Esophagus mucosa (tissue), 1 donor: Measurements from ENCODE around the gene ZNF768. TPM values are rescaled to one million over a fixed set of nuclear protein-coding genes. Genes with fewer than 3 reads are reported as not detected.
A peak's percentile ranks its signal among the peaks of the same experiment; 100 is the strongest.
"Not testable (repeated sequence)": the region's sequence is repeated elsewhere in the genome, so short reads cannot be mapped to it uniquely, and the experiment has no call there.

ENCODE experiments used
- ATAC-seq: fragments of 200-7000 bp; cut with Tn5 transposase; one replicate; pipeline ENCODE4 v1.9.1; 2020
- total RNA-seq: library from RNA; stranded (reverse); gene quantifications from one replicate; pipeline ENCODE4 v1.2.4, GENCODE V29; 2023
- donor health status: DM: yes; HTN: yes; CAD: no.

Gene ZNF768
- total RNA-seq, 1 donor from 2014 or later, result 11.7 TPM

DNA sequence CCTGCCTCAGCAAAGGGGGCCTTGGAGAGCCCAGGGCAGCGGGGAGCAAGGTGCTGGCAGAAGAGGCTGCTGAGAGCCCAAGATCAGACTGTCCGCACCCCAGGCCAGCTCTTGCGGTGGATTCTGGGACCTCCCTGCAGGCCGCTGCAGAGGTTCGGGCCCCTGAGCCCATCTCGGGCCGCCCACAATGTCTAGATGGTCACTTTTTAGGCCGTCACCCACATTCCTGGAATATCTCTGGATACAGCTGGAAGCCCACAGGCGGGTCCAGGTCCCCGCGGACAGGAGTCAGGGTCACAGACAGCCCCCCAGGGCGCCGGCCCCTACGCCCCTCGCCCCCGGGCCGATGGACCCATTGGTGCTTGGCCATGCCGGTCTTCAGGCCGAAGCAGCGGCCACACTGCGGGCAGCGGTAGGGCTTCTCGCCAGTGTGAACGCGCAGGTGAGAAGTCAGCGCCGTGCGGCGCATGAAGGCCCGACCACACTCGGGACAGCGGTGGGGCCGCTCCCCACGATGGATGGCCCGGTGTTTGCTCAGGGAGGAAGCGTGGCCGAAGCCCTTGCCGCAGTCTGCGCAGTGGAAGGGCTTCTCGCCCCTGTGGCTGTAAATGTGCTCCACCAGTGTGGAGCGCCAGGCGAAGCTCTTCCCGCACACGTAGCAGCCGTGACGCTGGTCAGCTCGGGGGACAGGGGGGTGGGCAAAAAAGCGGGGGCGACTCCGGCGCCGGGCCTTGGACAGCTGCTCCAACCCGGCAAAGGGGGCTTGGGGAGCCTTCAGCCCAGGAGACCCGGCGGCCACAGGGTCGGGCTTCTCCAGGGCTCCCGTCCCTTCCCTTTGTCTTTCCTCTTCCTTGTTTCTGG is 6.1 kb upstream of the ZNF768 start:
- no peak for ATAC-seq

DNA sequence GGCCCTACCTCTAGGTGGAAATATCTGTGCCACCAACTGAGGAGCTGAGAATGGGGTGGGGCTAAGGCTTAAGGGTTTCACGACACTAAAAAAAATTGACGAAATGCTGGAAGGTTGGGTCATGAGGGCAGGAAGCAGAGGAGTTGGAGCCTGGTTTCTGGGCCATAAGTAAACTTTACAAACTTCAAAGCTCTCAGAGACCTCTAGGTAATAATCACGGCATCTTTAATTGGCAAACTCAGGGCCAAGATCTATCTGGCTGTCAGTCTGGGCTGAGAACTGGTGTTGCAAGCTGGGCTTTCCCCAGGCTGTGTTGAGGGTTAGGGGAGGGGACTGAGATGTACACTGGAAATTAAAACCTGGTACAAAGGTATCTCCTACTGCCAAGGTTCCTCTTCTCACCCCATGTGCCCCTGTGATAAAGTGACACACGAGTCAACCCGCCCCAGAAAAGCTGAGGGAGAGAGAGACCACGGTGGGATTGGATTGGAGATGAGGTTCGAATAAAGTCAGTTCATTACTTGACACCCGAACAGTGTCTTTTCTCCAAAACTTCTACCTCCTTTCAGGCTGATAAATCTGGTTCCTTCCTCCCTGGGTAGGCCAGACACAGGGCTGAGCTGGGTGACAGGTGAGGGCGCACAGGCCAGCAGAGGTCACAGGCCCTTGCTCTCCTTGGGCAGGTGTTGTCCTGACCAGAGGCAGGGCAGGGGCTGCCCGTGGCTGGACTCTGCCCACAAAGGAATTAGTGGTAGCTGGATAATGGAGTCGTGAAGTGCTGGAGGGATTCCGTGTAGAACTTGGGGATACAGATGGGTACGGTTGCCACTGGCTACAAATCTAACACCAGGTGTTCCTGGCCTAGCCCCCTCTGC is 4.0 kb upstream of the ZNF768 start:
- no peak for ATAC-seq

DNA sequence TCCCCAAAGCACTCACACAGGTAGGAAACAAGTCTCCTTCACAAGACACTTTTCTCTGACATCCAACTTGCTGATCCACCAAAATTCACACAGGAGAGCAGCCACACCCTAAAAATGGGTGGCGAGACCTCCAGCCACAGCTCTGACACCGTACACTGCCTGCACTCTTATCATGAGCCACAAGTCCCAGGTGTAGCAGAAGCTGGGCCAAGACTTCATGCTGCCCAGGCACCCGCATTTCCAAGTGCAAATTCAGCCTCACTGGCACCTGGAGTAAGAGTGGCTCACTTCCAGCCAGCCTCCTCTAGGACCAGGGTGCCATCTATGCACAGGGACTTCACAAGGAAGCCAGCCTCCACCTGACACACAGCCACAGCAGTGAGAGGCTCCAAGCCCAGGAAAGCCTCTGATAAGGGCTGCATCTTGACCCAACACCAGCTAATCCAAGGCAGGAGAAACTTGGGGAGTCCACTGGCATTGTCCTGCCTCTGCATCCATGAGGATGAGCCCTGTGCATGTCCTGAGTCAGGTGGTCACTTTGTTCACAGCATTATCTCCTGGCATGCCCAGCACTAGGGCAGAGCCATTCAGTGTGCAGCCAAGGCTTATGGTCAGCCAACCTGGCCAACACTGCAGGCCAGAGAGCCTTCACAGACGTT is 2.6 kb upstream of the ZNF768 start:
- no peak for ATAC-seq

DNA sequence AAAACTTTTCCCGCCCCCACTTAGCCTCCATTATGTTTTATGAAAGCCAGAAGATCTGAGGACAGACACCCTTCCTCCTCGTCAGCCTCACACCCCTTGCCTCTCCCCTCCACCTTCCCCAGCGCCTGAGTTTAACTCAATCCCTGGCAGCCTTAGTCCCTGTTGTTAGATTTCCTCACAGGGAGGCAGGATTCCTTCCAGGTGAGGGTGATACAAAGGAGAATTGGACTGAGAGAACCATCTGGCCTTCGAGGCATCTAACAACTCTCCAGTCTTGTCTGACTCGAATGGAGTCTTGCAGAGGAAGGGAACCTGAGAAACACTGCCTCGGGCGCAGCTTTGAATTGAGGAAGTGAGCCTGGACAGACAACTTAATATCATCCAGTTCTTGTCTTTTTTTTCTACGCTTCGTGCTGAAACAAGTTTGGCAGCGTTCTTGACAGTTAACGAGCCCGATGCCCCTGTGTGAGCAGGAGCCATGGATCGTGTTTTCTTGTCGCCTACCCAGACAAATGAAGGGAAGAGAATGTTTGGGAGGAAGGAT is 1.3 kb upstream of the ZNF768 start:
- ATAC-seq, result peak; percentile 43

DNA sequence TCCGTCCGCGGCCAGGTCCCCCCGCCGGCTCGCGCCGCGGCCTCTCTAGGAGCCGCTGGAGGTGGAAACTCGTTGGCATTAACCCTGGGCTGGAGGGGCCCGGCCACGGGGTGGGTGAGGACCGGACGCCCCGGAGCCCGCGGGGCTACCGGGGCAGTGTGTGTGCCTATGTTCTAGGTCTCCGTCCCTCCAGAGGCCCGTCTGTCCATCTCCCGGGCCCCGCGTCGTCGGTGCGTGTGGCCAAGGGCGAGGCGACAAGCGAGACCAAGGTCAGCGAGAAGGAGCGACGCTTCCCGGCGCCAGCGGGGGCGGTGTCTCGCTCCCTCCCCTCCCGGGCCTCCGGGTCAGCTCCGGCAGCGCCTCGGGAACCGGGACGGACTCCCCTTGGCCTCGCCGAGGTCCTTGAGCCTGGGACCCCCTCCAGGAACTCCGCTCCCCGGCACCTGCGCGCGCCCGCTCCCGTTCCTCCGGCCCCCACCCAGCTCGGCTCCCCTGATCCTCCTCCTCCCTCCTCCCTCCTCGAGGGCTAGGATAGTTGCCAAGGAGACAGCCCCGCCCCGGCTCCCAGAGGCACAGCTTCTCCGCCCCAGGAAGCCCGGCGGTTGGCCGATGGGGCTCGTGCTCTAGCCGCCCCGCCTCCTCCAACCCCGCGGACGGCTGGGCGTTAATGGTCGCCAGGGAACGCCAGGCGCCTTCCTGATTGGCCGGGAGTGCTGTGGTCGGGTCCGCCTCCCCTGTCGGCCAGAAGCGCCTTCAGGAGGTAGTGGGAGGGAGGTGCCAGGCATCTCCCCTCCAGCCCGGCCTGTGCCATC is 663 bp upstream of the ZNF768 start:
- ATAC-seq, result peak; percentile 93

DNA sequence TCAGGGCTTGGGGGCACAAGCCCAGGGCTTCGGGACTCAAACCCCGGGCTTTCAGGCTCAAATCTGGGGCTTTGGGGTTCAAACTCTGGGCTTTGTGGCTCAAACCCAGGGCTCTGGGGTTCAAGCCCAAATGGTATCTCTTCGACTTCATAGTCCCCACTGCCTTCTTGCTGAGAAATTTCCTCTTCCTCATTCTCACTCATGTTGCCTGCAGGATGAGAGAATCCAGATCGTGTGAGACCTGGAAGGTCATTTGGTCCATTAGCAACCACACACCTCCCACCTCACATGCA is 576 bp downstream of the ZNF768 start:
- ATAC-seq, result no peak

DNA sequence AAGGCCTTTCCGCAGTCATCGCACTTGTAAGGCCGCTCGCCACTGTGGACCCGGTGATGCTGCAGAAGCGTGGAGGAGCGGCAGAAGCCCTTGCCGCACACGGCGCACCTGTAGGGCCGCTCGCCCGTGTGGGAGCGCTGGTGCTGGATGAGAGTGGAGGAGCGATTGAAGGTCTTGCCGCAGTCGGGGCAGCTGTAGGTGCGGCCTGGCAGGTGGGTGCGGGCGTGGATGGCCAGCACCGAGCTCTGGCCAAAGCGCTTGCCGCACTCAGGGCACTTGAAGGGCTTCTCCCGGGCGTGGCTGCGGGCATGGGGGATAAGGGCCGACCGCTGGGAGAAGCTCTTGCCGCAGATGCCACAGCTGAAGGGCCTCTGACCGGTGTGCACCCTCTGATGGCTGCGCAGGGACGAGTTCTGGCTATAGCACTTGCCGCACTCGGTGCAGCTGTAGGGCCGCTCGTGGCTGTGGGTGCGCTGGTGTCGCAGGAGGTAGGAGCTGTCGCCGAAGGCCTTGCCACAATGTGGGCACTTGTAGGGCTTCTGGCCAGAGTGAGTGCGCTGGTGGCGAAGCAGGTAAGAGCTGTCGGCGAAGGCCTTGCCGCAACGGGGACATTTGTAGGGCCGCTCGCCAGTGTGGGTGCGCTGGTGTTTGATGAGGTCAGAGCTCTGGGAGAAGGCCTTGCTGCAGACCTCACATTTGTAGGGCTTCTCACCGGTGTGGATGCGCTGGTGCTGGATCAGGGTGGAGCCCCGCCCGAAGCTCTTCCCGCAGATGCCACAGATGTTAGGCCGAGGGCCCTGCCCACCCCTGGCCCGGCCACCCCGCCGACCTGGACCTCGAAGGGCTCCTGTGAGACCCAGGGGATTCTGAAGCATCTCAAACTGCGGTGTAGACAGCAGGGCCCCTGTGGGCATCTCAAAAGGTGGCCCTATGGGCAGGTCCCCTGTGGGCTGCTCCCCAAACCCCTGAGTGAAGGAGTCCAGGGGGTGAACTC is 1.5 kb downstream of the ZNF768 start:
- no peak for ATAC-seq

DNA sequence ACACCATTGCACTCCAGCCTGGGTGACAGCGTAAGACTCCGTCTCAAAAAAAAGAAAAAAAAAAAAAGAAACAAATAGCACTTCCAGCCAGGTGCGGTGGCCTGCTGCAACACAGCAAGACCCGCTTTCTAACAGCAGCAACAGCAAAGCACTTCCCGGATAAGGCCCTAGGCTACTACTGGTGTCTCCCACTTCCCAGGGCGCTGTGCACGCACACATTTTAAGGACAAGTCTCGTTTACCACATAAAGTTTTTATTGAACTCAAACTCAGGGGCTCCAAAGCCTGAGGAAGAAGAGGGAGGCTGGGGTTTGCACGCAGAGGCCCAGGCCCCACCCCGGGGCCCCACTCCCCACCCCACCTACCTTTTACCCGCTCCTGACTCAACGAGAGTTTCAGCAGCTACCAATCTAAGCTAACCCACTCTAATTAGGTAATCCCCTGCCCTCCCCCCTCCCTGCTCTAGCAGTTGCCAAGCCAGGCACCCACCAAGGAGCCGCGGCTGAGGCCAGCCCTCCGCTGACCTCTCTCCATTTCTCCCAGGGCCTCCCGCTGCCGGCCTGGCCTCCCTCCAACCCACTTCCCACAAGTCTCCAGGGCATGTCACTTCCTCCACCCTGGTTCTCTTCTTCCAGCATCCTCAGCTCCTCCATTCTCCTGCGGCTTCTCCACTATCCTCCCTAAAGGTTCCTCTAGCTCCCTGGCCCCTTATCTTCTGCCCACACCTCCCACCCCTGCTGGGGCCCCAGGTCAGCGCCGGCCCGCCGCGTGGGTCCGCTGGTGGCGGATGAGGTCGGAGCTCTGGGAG is 2.4 kb downstream of the ZNF768 start:
- ATAC-seq, result no peak

DNA sequence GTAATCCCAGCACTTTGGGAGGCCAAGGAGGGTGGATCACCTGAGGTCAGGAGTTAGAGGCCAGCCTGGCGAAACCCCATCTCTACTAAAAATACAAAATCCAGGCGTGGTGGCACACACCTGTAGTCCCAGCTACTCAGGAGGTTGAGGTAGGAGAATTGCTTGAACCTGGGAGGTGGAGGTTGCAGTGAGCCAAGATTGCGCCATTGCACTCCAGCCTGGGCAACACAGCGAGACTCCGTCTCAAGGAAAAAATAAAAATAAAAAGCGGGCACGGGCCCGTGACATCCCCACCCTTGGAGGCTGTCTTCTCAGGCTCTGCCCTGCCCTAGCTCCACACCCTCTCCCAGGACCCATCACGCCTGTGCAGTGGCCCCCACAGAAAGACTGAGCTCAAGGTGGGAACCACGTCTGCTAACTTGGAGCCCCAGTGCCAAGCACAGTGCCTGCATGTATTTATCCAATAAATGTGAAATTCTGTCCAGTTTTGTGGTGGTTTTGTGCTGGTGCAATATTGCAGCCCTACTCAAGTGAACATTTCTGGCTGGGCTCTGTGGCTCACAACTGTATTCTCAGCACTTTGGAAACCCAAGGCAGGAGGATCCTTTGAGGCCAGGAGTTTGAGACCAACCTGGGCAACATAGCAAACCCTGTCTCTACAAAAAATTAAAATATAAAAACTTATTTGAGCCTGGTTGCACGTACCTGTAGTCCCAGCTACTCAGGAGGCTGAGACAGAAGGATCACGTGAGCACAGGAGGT is 3.5 kb downstream of the ZNF768 start:
- not testable (repeated sequence) for ATAC-seq

DNA sequence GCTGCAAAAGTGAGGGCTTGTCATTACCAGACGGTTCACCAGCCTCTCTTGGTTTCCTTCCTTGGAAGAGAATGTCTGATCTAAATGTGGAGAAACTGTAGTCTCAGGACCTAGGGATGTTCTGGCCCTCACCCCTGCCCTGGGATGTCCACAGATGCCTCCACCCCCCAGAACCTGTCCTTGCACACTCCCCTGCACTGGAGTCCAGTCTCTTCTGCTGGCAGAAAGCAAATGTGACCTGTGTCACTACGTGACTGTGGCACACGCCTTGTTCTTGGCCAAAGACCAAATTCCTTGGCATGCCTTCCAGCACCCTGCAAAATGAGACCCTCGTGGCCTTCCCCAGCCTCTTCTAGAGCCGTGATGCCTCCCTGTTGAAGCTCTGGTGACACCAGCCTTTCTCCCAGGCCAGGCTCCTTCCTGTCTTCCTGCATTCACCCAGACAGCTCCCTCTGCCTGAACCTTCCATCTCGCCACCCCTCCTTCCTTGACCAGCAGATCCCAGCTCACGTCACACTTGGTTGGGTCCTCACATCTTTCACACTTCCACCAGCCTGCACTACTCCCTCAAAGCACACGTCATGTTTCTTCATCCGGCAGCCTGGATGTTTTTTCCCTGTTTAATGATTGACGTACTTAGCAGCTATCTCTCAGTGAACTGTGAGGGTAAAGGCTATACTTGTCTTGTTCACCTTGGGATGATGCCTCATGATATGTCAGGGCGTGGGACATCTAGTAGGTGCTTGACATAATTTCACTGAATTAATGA is 4.3 kb downstream of the ZNF768 start:
- no peak for ATAC-seq

DNA sequence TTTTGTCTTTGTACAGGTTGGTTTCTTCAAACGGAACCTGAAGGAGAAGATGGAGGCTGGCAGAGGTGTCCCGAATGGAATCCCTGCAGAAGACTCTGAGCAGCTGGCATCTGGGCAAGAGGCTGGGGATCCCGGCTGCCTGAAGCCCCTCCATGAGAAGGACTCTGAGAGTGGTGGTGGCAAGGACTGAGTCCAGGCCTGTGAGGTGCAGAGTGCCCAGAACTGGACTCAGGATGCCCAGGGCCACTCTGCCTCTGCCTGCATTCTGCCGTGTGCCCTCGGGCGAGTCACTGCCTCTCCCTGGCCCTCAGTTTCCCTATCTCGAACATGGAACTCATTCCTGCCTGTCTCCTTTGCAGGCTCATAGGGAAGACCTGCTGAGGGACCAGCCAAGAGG is 4.9 kb downstream of the ZNF768 start:
- ATAC-seq, result no peak

DNA sequence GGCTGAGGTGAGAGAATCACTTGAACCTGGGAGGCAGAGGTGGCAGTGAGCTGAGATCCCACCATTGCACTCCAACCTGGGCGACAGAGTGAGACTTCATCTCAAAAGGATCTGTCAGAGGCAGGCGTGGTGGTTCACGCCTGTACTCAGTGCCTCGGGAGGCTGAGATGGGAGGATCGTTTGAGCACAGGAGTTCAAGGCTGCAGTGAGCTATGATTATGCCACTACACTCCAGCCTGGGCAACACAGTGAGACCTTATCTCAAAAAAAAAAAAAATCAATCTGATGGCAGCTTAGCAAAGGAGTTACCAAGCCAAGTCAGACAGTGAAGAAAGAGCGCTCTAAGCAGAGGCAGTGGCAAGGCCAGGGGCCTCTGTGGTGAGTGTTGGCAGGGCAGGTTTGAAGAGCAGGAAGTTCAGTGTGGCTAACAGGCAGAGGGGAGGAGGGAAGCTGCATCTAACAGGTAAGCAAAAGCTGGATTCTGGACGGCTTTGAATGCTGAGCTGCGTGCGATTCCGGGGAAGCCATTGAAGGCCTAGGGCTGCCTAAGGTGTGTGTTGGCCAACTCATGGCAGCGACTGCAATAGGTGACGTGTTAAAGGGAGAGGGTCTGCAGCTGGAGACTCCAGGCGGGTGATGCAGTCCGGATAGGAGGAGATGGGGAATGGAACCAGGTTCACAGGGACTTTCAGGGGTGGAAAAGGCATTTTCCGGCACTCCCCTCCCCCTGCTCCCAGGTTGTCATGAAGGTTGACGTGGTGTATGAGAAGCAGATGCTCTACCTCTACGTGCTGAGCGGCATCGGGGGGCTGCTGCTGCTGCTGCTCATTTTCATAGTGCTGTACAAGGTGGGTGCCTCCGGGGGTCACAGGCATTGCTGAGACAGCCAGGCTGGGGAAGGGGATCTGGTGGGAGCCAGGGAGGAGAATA is 7.0 kb downstream of the ZNF768 start:
- ATAC-seq, result no peak

DNA sequence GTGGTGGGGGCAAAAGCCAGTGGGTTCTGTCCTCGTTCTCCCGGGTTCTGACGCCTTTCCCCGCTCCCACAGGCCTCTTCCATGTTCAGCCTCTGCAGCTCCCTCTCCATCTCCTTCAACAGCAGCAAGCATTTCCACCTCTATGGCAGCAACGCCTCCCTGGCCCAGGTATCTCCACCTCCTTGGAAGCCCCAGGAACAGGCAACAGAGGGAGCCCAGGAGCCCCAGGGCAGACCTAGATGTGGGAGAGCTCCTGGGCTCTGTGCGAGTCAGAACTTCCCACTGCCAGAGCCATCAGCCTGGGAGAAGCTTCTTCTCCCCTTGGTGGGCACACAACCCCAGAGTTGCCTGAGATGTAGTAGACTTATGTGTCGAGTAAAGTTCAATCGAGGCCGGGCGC is 7.8 kb downstream of the ZNF768 start:
- ATAC-seq, result no peak

DNA sequence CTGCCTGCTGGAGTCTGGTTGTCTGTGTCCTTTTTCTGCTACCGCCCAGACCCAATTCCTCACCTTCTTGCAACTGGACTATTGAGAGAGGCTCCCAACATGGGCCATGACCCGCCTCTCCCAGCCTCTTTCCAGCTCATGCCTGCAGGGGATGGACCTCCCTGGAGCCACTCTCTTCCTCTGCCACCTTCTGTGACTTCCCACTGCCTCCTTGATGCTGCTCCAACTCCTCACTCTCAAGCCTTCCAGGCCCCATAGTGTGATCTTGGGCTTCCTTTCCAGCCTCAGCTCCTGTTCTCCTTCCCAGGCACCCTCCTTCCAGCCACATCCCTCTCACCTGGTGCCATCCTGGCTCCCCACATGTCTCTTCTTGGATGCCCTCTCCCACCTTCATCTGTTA is 11.1 kb downstream of the ZNF768 start:
- no peak for ATAC-seq

DNA sequence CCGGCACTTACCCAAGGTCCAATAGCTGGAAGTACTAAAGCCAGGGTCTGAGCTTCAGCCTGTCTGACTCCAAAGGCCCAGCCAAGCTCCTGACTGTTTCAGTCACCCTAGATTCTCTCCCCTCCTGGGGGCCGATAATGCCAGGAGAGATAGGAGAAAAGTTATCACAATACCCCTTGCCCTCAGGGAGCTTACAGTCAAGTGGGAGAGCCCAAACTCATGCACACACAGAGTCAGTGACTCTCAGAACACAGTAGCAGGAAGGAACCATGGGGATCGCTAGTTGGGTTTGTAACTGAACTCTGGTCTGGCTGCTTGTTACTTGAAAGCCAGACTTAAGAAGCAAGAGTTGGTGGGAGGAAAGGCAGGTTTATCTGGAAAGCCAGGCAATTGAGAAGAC is 14.9 kb downstream of the ZNF768 start:
- no peak for ATAC-seq

DNA sequence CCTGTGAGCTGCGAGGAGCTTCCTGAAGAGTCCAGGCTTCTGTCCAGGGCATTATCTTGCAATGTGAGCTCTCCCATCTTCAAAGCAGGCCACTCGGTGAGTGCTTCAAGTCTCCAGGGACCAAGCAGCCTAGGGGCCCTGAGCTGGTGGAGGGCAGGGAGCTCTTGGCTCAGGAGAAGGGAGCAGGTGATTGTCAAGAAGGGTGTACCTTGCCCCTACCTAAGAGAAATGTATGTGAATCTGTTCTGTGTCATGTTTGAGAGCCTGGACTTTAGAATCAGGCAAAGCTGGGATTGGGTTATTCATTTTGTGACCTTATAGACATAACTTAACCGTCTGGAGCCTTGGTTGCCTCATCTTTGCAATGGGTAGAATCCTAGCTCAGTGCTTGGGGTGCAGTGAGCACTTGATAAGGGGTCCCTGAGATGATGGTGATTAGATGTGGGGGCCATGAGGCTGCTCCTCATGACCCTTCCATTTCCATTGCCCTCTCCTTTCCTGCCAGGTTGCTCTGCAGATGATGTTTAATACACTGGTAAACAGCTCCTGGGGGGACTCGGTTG is 15.9 kb downstream of the ZNF768 start:
- ATAC-seq, result no peak
